GM04503 (cell line): ENCODE results near the gene NTNG2.

Experiments used
- DNase-seq: peaks from one replicate; pipeline ENCODE4 v3.0.0-alpha.2; 2012; ENCODE audit warnings: low read depth

The NTNG2 gene

DNA sequence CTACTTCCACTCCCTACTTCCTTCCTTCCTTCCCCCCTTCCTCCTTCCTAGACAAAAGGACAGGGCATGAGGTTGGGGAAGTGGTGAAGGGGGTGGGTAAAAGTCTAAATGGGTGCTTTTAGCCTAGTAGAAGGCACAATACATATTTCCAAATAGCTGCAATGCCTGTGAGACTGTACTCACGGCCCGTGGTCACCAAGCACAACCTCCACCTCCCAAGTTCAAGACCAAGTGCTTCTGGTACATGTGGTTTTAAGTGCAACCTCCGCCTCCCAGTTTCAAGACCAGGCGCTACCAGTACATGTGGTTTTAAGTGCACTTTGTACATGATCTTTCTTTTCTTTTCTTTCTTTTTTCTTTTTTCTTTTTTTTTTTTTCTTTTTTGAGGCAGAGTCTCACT, 14.5 kb upstream of the NTNG2 start:
- DNase-seq: no peak

DNA sequence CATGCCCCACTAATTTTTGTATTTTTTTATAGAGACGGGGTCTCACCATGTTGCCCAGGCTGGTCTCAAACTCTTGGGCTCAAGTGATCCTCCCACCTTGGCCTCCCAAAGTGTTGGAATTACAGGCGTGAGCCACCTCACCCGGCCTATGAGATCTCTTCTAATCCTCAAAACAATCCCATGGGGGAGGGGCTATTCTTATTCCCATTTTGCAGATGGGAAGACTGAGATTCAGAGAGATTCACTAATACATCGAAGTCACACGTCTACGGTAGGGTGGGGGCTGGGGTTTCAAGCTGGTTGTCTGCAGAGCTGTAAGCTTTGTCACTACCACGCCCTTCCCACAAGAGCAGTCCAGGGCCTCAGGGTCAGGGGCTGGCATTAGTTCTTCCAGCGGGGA, 14.0 kb upstream of the NTNG2 start:
- DNase-seq: no peak

- no peak for DNase-seq
Measured at GRCh38 chr9:132150256-132150655, 11.6 kb upstream of the NTNG2 start.

- no peak for DNase-seq
Measured at GRCh38 chr9:132151118-132151517, 10.7 kb upstream of the NTNG2 start.

GRCh38 chr9:132152231-132152630, 9.6 kb upstream of the NTNG2 start:
- no peak for DNase-seq

GRCh38 chr9:132154863-132155567, 6.8 kb upstream of the NTNG2 start:
- DNase-seq: no peak

- no peak for DNase-seq
Measured at GRCh38 chr9:132155568-132155895, 6.3 kb upstream of the NTNG2 start.

DNA sequence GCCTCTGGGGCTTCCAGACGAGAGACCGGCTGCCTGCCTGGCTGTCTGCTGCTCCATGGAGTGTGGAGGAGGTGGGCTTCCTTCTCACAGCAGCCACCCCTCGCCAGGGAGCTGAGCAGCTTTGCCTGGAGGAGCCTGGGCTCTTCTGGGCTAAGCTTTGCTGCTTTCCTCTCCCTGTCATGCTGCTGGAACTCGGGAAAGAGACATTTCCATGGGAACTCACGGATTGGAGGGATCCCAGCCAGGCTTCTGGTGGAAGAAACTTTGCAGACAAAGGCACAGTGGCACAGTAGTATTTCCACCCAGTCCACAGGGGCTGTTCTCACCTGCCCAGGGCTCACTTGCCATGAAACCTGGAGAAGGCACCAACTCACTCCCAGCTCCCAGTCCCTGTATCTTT, 5.6 kb upstream of the NTNG2 start:
- no peak for DNase-seq

DNA sequence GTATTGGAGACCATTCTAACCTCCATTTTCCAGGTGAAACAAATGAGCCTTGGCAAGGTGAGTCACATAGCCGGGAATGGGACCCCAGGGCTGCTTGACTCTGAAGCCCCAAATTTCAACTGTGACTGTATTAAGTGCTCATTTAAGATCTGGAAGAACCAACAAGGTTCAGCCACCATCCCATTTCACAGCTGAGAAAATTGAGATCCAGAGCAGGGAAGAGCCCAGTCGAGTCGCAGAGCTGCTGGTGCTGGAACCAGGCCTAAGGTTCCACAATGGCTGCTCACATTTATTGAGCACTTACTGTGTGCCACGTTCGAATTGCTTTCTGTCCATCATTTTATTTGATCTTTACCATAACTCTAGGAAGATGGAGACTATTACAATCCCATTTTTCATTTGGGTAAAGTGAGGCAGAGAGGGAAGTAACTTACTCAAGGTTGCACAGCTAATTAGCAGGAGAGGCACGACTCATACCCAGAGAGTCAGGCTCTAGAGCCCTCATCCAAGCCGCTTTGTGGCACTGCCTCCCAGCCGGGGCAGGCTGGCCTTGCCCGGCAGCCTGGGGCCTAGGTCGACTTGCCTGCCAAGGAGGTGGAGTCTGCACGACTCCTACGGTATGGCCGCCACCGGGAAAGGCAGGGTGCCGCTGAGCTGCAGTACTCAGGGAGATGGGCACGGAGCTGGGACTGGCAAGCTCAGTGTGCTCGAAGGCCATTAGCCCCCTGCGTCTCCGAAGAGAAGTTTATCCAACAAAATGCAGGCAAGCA, 4.3 kb upstream of the NTNG2 start:
- DNase-seq: no peak

DNA sequence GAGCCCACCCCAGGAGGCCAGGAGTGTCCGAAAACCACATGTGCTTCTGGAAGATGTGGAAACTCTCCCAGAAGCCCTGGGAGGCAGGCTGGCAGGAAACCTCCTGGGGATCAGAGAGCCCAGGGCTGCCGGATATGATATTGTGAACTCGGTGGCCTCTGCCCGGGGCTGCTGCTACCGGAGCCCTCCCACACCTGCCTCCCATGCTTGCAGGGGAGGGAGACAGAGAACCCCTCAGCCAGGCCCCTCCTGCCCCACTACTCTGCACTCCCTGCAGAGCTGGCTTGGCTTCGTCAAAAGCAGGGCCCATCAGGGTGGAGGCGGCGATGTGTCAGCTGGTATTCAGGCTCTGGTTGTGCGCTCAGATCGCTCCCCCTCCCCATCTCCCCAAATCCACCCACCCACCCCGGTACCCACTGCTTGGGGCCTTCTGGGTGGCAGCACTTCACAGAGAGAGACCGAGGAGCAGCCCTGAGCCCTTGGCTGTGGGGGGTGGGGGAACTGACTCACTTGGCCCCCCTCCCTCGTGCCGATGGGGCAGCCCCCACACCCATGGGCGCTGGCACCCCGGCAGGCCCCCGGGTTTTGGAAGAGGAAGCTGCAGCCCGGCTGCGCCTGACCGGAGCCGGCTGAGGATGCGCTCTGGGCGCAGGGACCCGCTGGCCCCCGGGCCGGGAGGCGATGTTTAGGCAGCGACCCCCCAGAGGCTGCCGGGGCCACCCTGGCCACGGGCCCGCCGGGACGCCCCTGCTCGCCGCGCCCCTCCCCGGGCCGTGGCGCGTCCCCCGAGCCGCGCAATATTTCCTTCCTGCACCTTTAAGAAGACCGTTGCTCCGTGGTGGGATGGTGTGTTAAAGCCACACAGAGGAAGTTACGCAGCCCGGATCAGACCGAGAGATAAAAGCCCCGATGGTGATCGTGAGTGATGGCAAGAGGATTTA, 786 bp upstream of the NTNG2 start:
- DNase-seq: no peak

GRCh38 chr9:132162764-132163456, 1.1 kb downstream of the NTNG2 start:
- no peak for DNase-seq

GRCh38 chr9:132163457-132163875, 1.6 kb downstream of the NTNG2 start:
- DNase-seq: no peak

GRCh38 chr9:132163876-132164603, 2.2 kb downstream of the NTNG2 start:
- DNase-seq: no peak

GRCh38 chr9:132164604-132165362, 2.9 kb downstream of the NTNG2 start:
- DNase-seq: no peak

DNA sequence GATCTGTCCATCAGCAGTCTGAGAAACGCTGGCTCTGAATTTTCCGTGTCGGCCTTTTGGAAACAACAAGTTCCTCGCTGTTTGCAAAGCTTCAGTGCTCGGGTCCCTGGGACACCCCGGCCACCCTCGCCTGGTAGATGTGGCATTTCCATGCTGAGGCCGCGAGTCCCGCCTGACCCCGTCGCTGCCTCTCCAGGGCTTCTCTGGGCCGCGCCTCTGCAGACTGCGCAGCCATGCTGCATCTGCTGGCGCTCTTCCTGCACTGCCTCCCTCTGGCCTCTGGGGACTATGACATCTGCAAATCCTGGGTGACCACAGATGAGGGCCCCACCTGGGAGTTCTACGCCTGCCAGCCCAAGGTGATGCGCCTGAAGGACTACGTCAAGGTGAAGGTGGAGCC, 4.7 kb downstream of the NTNG2 start:
- no peak for DNase-seq

DNA sequence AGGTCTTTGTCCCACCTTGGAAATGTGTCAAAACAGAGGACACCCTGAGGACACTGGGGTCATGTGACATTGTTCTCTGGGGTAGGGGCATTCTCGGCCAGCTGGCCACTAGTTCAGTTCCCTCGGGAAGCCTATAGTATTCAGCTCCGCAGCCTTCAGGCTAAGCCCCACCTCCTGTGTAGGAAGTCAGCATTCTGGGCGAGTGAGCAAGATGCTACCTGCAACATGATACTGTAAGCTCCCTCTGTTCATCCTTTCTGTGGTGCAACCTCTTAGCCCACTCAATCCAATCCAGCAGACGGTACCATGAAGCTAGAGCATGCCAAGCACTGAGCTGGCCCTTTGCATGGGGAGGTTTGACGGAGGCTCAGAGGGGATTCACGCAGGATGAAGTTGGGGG, 5.3 kb downstream of the NTNG2 start:
- no peak for DNase-seq

GRCh38 chr9:132168347-132168746, 6.5 kb downstream of the NTNG2 start:
- DNase-seq: no peak

- no peak for DNase-seq
Measured at GRCh38 chr9:132168851-132169250, 7.0 kb downstream of the NTNG2 start.

DNA sequence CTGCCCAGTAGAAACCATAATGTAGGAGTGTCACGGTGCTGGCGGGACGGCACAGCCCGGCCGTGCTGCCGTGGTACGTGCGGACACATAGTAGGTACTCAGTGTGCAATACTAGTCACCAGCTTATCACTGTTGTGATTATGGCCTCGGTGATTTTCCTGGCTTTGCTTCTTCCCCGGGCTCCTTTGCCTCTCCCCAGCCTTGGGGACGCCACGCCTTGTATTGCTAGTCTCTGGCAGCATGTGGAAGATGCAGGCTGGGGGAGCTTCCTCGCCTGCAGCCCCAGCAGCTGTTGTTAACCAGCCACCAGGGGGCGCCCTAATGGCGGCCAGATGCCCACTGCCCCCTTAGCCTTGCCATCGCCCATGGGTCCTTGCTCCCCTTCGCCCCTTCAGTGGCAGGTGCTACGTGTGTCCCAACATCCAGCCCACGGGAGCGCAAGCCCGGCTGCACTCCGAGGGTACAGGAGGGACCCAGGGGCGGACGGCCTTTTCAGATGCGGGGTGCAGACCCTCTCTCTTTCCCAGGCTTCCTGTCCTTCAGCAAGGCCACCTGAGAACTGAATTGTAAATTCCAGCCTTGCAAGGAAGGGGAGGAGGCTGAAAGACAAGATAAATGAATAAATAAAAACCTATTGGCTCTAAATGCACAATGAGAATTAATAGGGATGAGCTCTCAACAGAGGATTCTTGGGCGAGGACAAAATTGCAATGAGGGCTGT, 8.0 kb downstream of the NTNG2 start:
- no peak for DNase-seq

GRCh38 chr9:132171702-132172101, 9.8 kb downstream of the NTNG2 start:
- DNase-seq: no peak
